ENCODE data around the gene WDPCP.
A peak's percentile ranks its signal among the peaks of the same experiment; 100 is the strongest.
"Not testable (repeated sequence)": the region's sequence is repeated elsewhere in the genome, so short reads cannot be mapped to it uniquely, and the experiment has no call there.

The WDPCP gene

DNA sequence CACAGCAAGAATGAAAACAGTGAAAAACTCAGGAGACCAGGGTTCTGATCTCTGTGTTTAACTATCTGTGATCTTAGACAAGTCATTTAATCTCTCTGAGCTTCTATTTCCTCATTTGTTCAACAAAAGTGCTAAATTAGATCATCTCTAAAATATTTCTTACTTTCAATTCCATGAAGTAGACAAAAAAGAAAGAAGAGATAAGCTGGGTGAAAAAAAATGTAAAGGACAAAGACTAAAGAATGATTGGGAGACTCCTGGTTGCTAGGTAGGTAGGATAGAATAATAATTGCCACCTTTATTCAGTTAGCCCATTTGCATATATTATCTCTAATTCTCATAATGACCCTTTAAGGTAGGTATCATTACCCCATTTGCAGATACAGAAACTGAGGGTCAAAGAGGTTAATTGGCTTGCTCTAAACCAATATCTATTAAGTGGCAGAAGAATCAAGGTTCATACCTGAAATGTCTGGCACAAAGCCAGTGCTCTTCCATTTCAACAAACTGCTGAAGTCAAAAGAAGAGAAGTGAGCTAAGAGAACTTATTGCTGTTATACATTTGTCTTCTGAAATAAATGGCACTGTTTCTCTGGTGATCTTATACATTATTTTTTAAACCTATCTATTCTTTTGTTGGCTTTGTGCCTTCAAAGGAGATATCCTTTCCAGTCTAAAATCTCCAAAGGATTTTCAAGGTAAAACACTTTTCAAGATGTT lies 395.9 kb downstream of the WDPCP start:
- DNase-seq (ENCODE audit: low read depth, low spot score), result no peak
- H3K4me3 ChIP-seq (ENCODE audit: insufficient read length, low read depth), result no peak overlapping the region
- no peaks in the 10 kb centered on the region for H3K36me3 ChIP-seq (ENCODE audit: insufficient read depth, insufficient read length, low read length)
- TF ChIP-seq SUZ12 (IDR thresholded peaks at IDR 0.05; ENCODE audit: extremely low read depth, insufficient read depth, insufficient read length), result no peak
- no peak for TF ChIP-seq ZNF274 (IDR thresholded peaks at IDR 0.05; ENCODE audit: low read depth, low read length)
- 0 out of 2 replicates have a peak, but pooled peaks cover 4% of the 10 kb centered on the region for H3K9me3 ChIP-seq (ENCODE audit: insufficient read depth, low read length)
- H3K27me3 ChIP-seq (ENCODE audit: insufficient read depth, insufficient read length), result no peaks in the 10 kb centered on the region
- no peak overlapping the region for H3K9ac ChIP-seq (ENCODE audit: insufficient read length, low read depth)
- H3K4me1 ChIP-seq (ENCODE audit: insufficient read depth, insufficient read length), result no peaks in the 10 kb centered on the region

DNA sequence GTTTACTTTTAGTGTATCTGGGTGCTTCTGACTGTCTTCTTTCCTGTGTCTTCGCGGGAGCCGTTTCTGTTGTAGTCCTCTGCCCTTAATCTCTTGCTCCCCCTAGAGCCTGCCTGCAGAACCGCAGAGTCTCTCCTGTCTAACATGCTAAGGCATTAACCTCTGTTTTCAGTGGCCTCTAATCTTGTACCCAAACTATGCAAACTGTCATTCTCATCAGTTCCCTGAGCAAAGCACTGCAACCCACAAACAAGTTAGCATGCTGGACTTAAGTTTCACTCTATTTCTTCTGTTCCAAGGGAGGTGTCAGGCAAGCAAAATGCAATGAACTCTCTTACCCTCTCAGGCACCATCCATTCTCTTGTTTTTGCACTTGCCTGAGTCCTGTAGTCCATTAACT lies 399.3 kb downstream of the WDPCP start:
- DNase-seq (ENCODE audit: low read depth, low spot score), result peak; percentile 44
- Histone ChIP-seq H3K9me3 (ENCODE audit: insufficient read depth, low read length) (0 out of 2 replicates have a peak, but pooled peaks cover 4% of the 10 kb centered on the region), H3K4me1 (ENCODE audit: insufficient read depth, insufficient read length) (no peaks in the 10 kb centered on the region), H3K27me3 (ENCODE audit: insufficient read depth, insufficient read length) (no peaks in the 10 kb centered on the region), H3K9ac (ENCODE audit: insufficient read length, low read depth) (no peak overlapping the region), H3K36me3 (ENCODE audit: insufficient read depth, insufficient read length, low read length) (no peaks in the 10 kb centered on the region), H3K4me3 (ENCODE audit: insufficient read length, low read depth) (no peak overlapping the region)
- TF ChIP-seq SUZ12 (IDR thresholded peaks at IDR 0.05; ENCODE audit: extremely low read depth, insufficient read depth, insufficient read length) (no peak), YY1 (IDR thresholded peaks at IDR 0.05; ENCODE audit: insufficient read depth, insufficient read length) (no peak), ZNF274 (IDR thresholded peaks at IDR 0.05; ENCODE audit: low read depth, low read length) (no peak)

DNA sequence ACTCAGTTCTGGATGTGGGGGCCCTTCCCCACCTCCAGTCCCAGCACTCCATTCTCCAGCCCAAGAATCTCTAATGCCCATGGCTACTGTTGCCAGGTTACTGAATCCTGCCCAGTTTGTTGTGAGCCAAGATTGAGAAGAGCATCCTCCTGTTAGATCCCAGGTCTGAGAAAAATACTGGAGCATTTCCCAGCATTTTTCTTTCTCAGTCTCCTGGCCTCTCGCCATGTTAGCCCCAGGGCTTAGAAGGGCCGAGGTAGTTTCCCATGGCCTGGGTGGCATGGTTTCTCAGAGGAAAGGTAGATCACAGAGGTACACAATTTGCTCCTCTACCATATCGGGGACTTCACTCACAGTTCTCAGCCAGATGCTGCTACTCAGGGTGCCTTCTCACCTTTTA lies 401.9 kb downstream of the WDPCP start:
- Histone ChIP-seq H3K9ac (ENCODE audit: insufficient read length, low read depth) (no peak overlapping the region), H3K36me3 (ENCODE audit: insufficient read depth, insufficient read length, low read length) (no peaks in the 10 kb centered on the region), H3K27me3 (ENCODE audit: insufficient read depth, insufficient read length) (no peaks in the 10 kb centered on the region), H3K4me3 (ENCODE audit: insufficient read length, low read depth) (no peak overlapping the region), H3K4me1 (ENCODE audit: insufficient read depth, insufficient read length) (no peaks in the 10 kb centered on the region), H3K9me3 (ENCODE audit: insufficient read depth, low read length) (0 out of 2 replicates have a peak, but pooled peaks cover 4% of the 10 kb centered on the region)
- DNase-seq (ENCODE audit: low read depth, low spot score), result no peak
- no peak for TF ChIP-seq YY1 (IDR thresholded peaks at IDR 0.05; ENCODE audit: insufficient read depth, insufficient read length)
- TF ChIP-seq SUZ12 (IDR thresholded peaks at IDR 0.05; ENCODE audit: extremely low read depth, insufficient read depth, insufficient read length), result no peak
- no peak for TF ChIP-seq ZNF274 (IDR thresholded peaks at IDR 0.05; ENCODE audit: low read depth, low read length)

DNA sequence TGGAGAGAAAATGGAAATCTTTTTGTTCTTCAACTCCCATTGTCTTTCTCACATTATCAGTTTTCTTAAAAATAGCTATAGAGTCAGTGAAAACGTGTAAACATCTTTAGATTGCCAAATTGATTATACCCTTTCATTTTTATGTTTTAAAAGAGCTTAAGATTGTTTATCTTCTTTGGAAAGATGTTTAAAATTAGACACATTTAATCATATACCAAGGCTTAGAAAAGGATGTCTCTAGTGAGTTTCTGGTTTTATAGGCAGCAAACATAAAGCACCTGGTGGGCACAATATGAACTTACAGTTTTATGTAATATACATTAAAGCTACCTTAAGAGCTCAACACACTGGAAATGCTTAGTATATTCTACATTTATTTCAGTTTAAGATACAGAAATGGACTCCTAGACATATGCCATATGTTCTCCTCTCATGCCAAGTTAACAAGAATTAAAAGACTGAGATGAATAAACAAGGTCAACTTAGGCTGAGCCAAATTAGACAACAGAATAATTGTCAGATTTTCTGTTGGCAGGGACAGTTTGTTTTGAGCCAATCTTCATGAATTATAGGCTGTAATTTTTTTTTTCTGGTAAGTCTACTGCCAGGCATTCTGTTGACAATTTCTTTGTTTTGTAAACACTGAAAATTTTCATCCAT lies 425.0 kb downstream of the WDPCP start:
- no peaks in the 10 kb centered on the region for H3K4me1 ChIP-seq (ENCODE audit: insufficient read depth, insufficient read length)
- no peak for DNase-seq (ENCODE audit: low read depth, low spot score)
- no peaks in the 10 kb centered on the region for H3K36me3 ChIP-seq (ENCODE audit: insufficient read depth, insufficient read length, low read length)
- TF ChIP-seq YY1 (IDR thresholded peaks at IDR 0.05; ENCODE audit: insufficient read depth, insufficient read length), result no peak
- TF ChIP-seq SUZ12 (IDR thresholded peaks at IDR 0.05; ENCODE audit: extremely low read depth, insufficient read depth, insufficient read length), result no peak
- no peak for TF ChIP-seq ZNF274 (IDR thresholded peaks at IDR 0.05; ENCODE audit: low read depth, low read length)
- H3K4me3 ChIP-seq (ENCODE audit: insufficient read length, low read depth), result no peak overlapping the region
- H3K9ac ChIP-seq (ENCODE audit: insufficient read length, low read depth), result no peak overlapping the region
- no peaks in the 10 kb centered on the region for H3K27me3 ChIP-seq (ENCODE audit: insufficient read depth, insufficient read length)
- H3K9me3 ChIP-seq (ENCODE audit: insufficient read depth, low read length), result no peaks in the 10 kb centered on the region

DNA sequence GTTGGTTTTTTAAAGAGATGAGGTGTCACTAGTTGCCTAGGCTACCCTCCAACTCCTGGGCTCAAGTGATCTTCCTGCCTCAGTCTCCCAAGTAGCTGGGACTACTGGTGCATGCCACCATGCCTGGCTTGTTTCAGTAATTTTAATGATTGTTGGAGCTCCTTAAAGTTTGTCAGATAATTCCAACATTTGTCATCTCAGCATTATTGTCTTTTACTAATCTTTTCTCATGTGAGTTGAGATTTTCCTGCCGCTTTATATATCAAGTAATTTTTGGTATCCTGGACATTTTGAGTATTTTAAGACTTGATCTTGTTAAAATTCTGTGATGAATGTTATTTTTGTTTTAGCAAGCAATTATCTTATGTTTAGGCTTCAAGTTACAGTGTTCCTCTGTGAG lies 429.0 kb downstream of the WDPCP start:
- H3K36me3 ChIP-seq (ENCODE audit: insufficient read depth, insufficient read length, low read length), result no peaks in the 10 kb centered on the region
- no peak overlapping the region for H3K9ac ChIP-seq (ENCODE audit: insufficient read length, low read depth)
- no peaks in the 10 kb centered on the region for H3K4me1 ChIP-seq (ENCODE audit: insufficient read depth, insufficient read length)
- no peak for TF ChIP-seq SUZ12 (IDR thresholded peaks at IDR 0.05; ENCODE audit: extremely low read depth, insufficient read depth, insufficient read length)
- no peak for TF ChIP-seq YY1 (IDR thresholded peaks at IDR 0.05; ENCODE audit: insufficient read depth, insufficient read length)
- TF ChIP-seq ZNF274 (IDR thresholded peaks at IDR 0.05; ENCODE audit: low read depth, low read length), result no peak
- H3K27me3 ChIP-seq (ENCODE audit: insufficient read depth, insufficient read length), result no peaks in the 10 kb centered on the region
- no peak overlapping the region for H3K4me3 ChIP-seq (ENCODE audit: insufficient read length, low read depth)
- no peaks in the 10 kb centered on the region for H3K9me3 ChIP-seq (ENCODE audit: insufficient read depth, low read length)
- DNase-seq (ENCODE audit: low read depth, low spot score), result no peak

DNA sequence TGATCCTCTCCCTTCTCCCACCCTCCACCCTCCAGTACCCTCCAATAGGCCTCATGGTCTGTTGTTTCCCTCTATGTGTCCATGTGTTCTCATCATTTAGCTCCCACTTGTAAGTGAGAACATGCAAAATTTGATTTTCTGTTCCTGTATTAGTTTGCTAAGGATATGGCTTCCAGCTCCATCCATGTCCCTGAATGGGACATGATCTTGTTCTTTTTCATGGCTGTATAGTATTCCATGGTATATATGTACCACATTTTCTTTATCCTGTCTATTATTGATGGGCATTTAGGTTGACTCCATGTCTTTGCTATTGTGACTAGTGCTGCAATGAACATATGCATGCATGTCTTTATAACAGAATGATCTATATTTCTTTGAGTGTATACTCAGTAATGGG lies 451.6 kb downstream of the WDPCP start:
- not testable (repeated sequence) for H3K36me3 ChIP-seq (ENCODE audit: insufficient read depth, insufficient read length, low read length); H3K27me3 ChIP-seq (ENCODE audit: insufficient read depth, insufficient read length); H3K9me3 ChIP-seq (ENCODE audit: insufficient read depth, low read length); H3K4me1 ChIP-seq (ENCODE audit: insufficient read depth, insufficient read length); H3K9ac ChIP-seq (ENCODE audit: insufficient read length, low read depth); H3K4me3 ChIP-seq (ENCODE audit: insufficient read length, low read depth); DNase-seq (ENCODE audit: low read depth, low spot score)

DNA sequence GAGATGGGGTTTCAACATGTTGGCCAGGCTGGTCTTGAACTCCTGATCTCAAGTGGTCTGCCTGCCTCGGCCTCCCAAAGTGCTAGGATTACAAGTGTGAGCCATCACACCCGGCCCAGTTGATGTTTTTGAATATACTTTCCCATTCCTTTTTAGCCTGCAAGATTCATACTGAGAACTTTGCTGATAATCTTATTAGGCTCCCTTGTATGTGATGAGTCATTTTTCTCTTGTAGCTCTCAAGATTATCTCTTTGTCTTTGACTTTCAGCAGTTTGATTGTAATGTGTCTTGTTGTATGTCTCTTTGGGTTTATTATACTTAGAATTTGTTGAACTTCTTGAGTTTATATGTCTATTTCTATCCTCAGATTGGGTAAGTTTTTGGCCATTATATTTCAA lies 456.3 kb downstream of the WDPCP start:
- DNase-seq (ENCODE audit: low read depth, low spot score), result no peak
- Histone ChIP-seq H3K4me3 (ENCODE audit: insufficient read length, low read depth) (no peak overlapping the region), H3K27me3 (ENCODE audit: insufficient read depth, insufficient read length) (no peaks in the 10 kb centered on the region), H3K36me3 (ENCODE audit: insufficient read depth, insufficient read length, low read length) (no peaks in the 10 kb centered on the region), H3K9me3 (ENCODE audit: insufficient read depth, low read length) (no peaks in the 10 kb centered on the region), H3K9ac (ENCODE audit: insufficient read length, low read depth) (no peak overlapping the region), H3K4me1 (ENCODE audit: insufficient read depth, insufficient read length) (no peaks in the 10 kb centered on the region)
- TF ChIP-seq YY1 (IDR thresholded peaks at IDR 0.05; ENCODE audit: insufficient read depth, insufficient read length) (no peak), SUZ12 (IDR thresholded peaks at IDR 0.05; ENCODE audit: extremely low read depth, insufficient read depth, insufficient read length) (no peak), ZNF274 (IDR thresholded peaks at IDR 0.05; ENCODE audit: low read depth, low read length) (no peak)
